Transverse colon (tissue), 4 donors: ENCODE data around the gene NFIC.

Experiments used
- CTCF ChIP-seq, 5 experiments: fragments of 200-600 bp in 3 of 5; fragments of 450-650 bp in 2 of 5; sonication (generic) in 3 of 5; IDR thresholded peaks; 1 replicate in 2 of 5; 2 replicates in 3 of 5; pipeline ENCODE4 v1.5.1; 2016 to 2017; ENCODE audit warnings: antibody characterized with exemption in 5 of 5, inconsistent platforms in 3 of 5, mild to moderate bottlenecking in 2 of 5, moderate library complexity in 1 of 5
- EP300 ChIP-seq: sonication (generic); formaldehyde crosslinking; IDR thresholded peaks from one replicate; pipeline ENCODE4 v1.6.1; 2017; ENCODE audit warnings: antibody characterized with exemption, low read depth
- POLR2A ChIP-seq: fragments of 450-650 bp; IDR thresholded peaks from one replicate; pipeline ENCODE4 v1.6.1; 2016; ENCODE audit warnings: antibody characterized with exemption, mild to moderate bottlenecking, moderate library complexity
- POLR2AphosphoS5 ChIP-seq, 3 donors: sonication (generic); formaldehyde crosslinking; IDR thresholded peaks; one replicate each; pipeline ENCODE4 v1.6.1; 2016; ENCODE audit warnings: antibody characterized with exemption in 3 of 3

GRCh38 chr19:3361384-3362216, 4.8 kb upstream of the NFIC start:
- TF ChIP-seq CTCF (IDR thresholded peaks at IDR 0.05): no peak
- no peak for TF ChIP-seq POLR2A
- TF ChIP-seq POLR2AphosphoS5 (IDR thresholded peaks at IDR 0.05): peak in 1 of 3 donors; percentile 6
- TF ChIP-seq EP300: no peak
